Measurements from ENCODE around the gene DIAPH1.

DIAPH1 gene

GRCh38 chr5:141640051-141640415 is 21.2 kb upstream of the DIAPH1 start:
- no peak for DNase-seq (ENCODE audit: low read depth in 2 of 3, low spot score in 2 of 3)

GRCh38 chr5:141639357-141640050 is 20.7 kb upstream of the DIAPH1 start:
- no peak for DNase-seq (ENCODE audit: low read depth in 2 of 3, low spot score in 2 of 3)

- no peak for DNase-seq (ENCODE audit: low read depth in 2 of 3, low spot score in 2 of 3)
These were observed 20.0 kb upstream of the DIAPH1 start for GRCh38 chr5:141638771-141639170.

- peak in 2 of 3 experiments; percentile 39 to 40 for DNase-seq (ENCODE audit: low read depth in 2 of 3, low spot score in 2 of 3)
These were observed 19.1 kb upstream of the DIAPH1 start for GRCh38 chr5:141637767-141638419.

- DNase-seq (ENCODE audit: low read depth in 2 of 3, low spot score in 2 of 3), result peak in 2 of 3 experiments; percentile 20 to 37
These were observed 18.4 kb upstream of the DIAPH1 start for GRCh38 chr5:141637123-141637766.

GRCh38 chr5:141636413-141637122 is 17.8 kb upstream of the DIAPH1 start, which contains the start of the genes HDAC3 and RELL2:
Gene HDAC3, minus strand, starts transcription at chr5:141636849. Its CDS starts 59 bp downstream, at chr5:141636790.
Gene RELL2, plus strand, starts transcription at chr5:141636997. Its CDS starts 1,229 bp downstream, at chr5:141638226.
- peak; percentile 86 to 96 (median 88) for DNase-seq (ENCODE audit: low read depth in 2 of 3, low spot score in 2 of 3)

- DNase-seq (ENCODE audit: low read depth in 2 of 3, low spot score in 2 of 3), result no peak
These were observed 17.3 kb upstream of the DIAPH1 start for GRCh38 chr5:141636106-141636412.

GRCh38 chr5:141635646-141636045 is 16.8 kb upstream of the DIAPH1 start:
- no peak for DNase-seq (ENCODE audit: low read depth in 2 of 3, low spot score in 2 of 3)

GRCh38 chr5:141634720-141635119 is 15.9 kb upstream of the DIAPH1 start:
- DNase-seq (ENCODE audit: low read depth in 2 of 3, low spot score in 2 of 3), result no peak

GRCh38 chr5:141633871-141634561 is 15.2 kb upstream of the DIAPH1 start:
- DNase-seq (ENCODE audit: low read depth in 2 of 3, low spot score in 2 of 3), result no peak

GRCh38 chr5:141632650-141633049 is 13.8 kb upstream of the DIAPH1 start:
- no peak for DNase-seq (ENCODE audit: low read depth in 2 of 3, low spot score in 2 of 3)

- no peak for DNase-seq (ENCODE audit: low read depth in 2 of 3, low spot score in 2 of 3)
These were observed 11.9 kb upstream of the DIAPH1 start for GRCh38 chr5:141630570-141631140.

- DNase-seq (ENCODE audit: low read depth in 2 of 3, low spot score in 2 of 3), result no peak
These were observed 9.5 kb upstream of the DIAPH1 start for GRCh38 chr5:141628175-141628788.

- DNase-seq (ENCODE audit: low read depth in 2 of 3, low spot score in 2 of 3), result no peak
These were observed 4.8 kb upstream of the DIAPH1 start for GRCh38 chr5:141623611-141624010.

GRCh38 chr5:141623186-141623585 is 4.4 kb upstream of the DIAPH1 start:
- DNase-seq (ENCODE audit: low read depth in 2 of 3, low spot score in 2 of 3), result no peak

GRCh38 chr5:141618030-141618803 is 583 bp downstream of the DIAPH1 start:
- DNase-seq (ENCODE audit: low read depth in 2 of 3, low spot score in 2 of 3), result peak in 2 of 3 experiments; percentile 31

- no peak for DNase-seq (ENCODE audit: low read depth in 2 of 3, low spot score in 2 of 3)
These were observed 1.1 kb downstream of the DIAPH1 start for GRCh38 chr5:141617682-141618029.

GRCh38 chr5:141617128-141617527 is 1.7 kb downstream of the DIAPH1 start:
- DNase-seq (ENCODE audit: low read depth in 2 of 3, low spot score in 2 of 3), result no peak

GRCh38 chr5:141615991-141616720 is 2.6 kb downstream of the DIAPH1 start:
- no peak for DNase-seq (ENCODE audit: low read depth in 2 of 3, low spot score in 2 of 3)
